ENCODE results near the gene TEF. TPM values are rescaled to one million over a fixed set of nuclear protein-coding genes. Genes with fewer than 3 reads are reported as not detected.

Gene TEF
- polyA plus RNA-seq, 12 donors, result 8.3 to 15.5 (median 10.6) TPM; not detected in 1

GRCh38 chr22:41447435-41448188 is 65.9 kb downstream of the TEF start:
- DNase-seq, result peak; percentile 88

- DNase-seq, result peak; percentile 99
Observed at GRCh38 chr22:41448189-41448808, 66.6 kb downstream of the TEF start.

Other genes starting within 250 kb of the TEF start
- gene L3MBTL2, start 176.6 kb upstream of the TEF start, polyA plus RNA-seq (ENCODE audit: insufficient read length in 12 of 12), result 10 to 100 TPM in 11 of 12 donors, not detected in 1; 12.3 to 17.1 (median 14.8) TPM
- gene CHADL, start 141.0 kb upstream of the TEF start, polyA plus RNA-seq (ENCODE audit: insufficient read length in 12 of 12), result 1 to 10 TPM in 10 of 12 donors, not detected in 2; 2.6 to 5.4 (median 3.3) TPM
- 10 to 100 TPM in 11 of 12 donors, not detected in 1; 23.1 to 30.2 (median 27.1) TPM for gene RANGAP1, start 95.8 kb upstream of the TEF start, polyA plus RNA-seq (ENCODE audit: insufficient read length in 12 of 12)
- 10 to 100 TPM in 11 of 12 donors, not detected in 1; 32.3 to 57.9 (median 37.8) TPM for gene ZC3H7B, start 80.4 kb upstream of the TEF start, polyA plus RNA-seq (ENCODE audit: insufficient read length in 12 of 12)
- gene TOB2, start 64.9 kb downstream of the TEF start, polyA plus RNA-seq (ENCODE audit: insufficient read length in 12 of 12), result 10 to 100 TPM in 11 of 12 donors, not detected in 1; 29.9 to 54.2 (median 38.2) TPM
- 10 to 100 TPM in 11 of 12 donors, not detected in 1; 31.0 to 46.9 (median 39.6) TPM for gene PHF5A, start 86.8 kb downstream of the TEF start, polyA plus RNA-seq (ENCODE audit: insufficient read length in 12 of 12)
- 100 to 1,000 TPM in 5 of 12 donors, 10 to 100 TPM in 6, not detected in 1; 70.3 to 124 (median 93.3) TPM for gene ACO2, start 87.2 kb downstream of the TEF start, polyA plus RNA-seq (ENCODE audit: insufficient read length in 12 of 12)
- gene POLR3H, start 162.5 kb downstream of the TEF start, polyA plus RNA-seq (ENCODE audit: insufficient read length in 12 of 12), result 10 to 100 TPM in 11 of 12 donors, not detected in 1; 16.5 to 27.3 (median 20.3) TPM
- gene CSDC2, start 179.1 kb downstream of the TEF start, polyA plus RNA-seq (ENCODE audit: insufficient read length in 12 of 12), result 10 to 100 TPM in 1 of 12 donors, 1 to 10 TPM in 10, not detected in 1; 2.2 to 10.0 (median 4.9) TPM
- 10 to 100 TPM in 11 of 12 donors, not detected in 1; 20.4 to 26.9 (median 23.1) TPM for gene PMM1, start 207.9 kb downstream of the TEF start, polyA plus RNA-seq (ENCODE audit: insufficient read length in 12 of 12)
- gene DESI1, start 239.1 kb downstream of the TEF start, polyA plus RNA-seq (ENCODE audit: insufficient read length in 12 of 12), result 10 to 100 TPM in 11 of 12 donors, not detected in 1; 18.9 to 39.1 (median 22.4) TPM
- 100 to 1,000 TPM in 11 of 12 donors, not detected in 1; 205 to 311 (median 221) TPM for gene XRCC6, start 239.4 kb downstream of the TEF start, polyA plus RNA-seq (ENCODE audit: insufficient read length in 12 of 12)